GM10248 (cell line): ENCODE measurements around the gene CDYL.

ENCODE experiments used
- CTCF ChIA-PET: fragments of 300-600 bp; sonication (Branson Sonifier 250); formaldehyde crosslinking; extraction: SDS; loops from one replicate; lab custom pipeline; 2021; ENCODE audit warnings: antibody characterized with exemption; lab: Yijun Ruan, JAX
- POLR2A ChIA-PET: fragments of 350-650 bp; sonication (Branson Sonifier 250); formaldehyde crosslinking; extraction: SDS; loops from one replicate; lab custom pipeline; 2020; ENCODE audit warnings: antibody characterized with exemption; lab: Yijun Ruan, JAX
- DNase-seq: peaks from one replicate; pipeline ENCODE4 v3.0.0; 2012; ENCODE audit errors: extremely low spot score
- CTCF ChIP-seq: IDR thresholded peaks from 2 replicates; pipeline ENCODE4 v1.5.1; 2012; ENCODE audit warnings: mild to moderate bottlenecking, low read depth; ENCODE audit errors: extremely low read depth, missing control alignments, control extremely low read depth

CDYL gene

DNA sequence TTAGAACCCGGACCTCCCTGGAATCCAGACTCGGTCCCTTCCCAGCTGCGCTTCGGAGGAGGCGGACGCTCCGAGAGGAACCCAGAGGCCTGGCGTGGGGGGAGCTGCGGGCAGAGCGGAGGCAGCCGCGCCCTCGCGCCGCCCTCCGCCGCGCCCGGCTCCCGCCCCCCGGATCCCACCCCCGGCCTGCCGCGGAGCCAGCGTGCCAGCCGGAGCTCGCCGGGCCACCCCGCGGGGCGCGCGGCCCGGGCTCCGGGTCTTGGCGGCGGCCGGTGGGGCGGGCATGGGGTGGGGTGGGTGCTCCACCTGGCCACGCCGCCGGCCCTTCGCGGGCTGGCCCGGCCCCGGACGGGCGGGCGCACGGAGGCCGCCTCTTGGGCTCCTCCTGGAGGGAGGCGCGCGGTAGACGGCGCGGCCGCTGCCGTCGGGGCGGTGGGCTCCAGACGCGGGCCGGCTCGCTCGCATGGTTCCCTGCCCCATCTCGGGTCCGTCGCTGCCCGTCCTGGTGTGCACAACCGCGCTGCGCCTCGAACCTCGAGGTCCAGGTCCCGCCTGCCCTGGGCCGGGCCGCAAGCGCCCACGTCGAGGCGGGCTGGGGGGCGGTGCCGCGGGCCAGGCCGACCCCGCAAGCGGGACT, 592 bp upstream of the CDYL start:
- TF ChIP-seq CTCF: no peak
- ChIA-PET POLR2A (interaction anchor here (0.6 kb wide), 1 partner anchor 13 kb away, joined by 4 read pairs; no protein-coding TSS in a partner anchor), CTCF (interaction anchor here (1.2 to 1.3 kb wide), 2 partner anchors 27 to 51 kb away, joined by 3 to 5 read pairs; no protein-coding TSS in a partner anchor)
- peak; percentile 82 for DNase-seq

- CTCF ChIA-PET: interaction anchor here (0.8 to 1.7 kb wide), 7 partner anchors 9 to 85 kb away, joined by 3 to 6 read pairs (median 4); no protein-coding TSS in a partner anchor
Observed at GRCh38 chr6:4776493-4777393, 539 bp downstream of the CDYL start.

GRCh38 chr6:4777394-4777935, 1.3 kb downstream of the CDYL start:
- no peak for TF ChIP-seq CTCF
- no peak for DNase-seq
- CTCF ChIA-PET: interaction anchor here (0.9 to 1.7 kb wide), 5 partner anchors 13 to 84 kb away, joined by 3 to 6 read pairs (median 4); no protein-coding TSS in a partner anchor
- POLR2A ChIA-PET: interaction anchor here (0.6 to 1.1 kb wide), 4 partner anchors 10 to 217 kb away, joined by 3 to 4 read pairs (median 3); no protein-coding TSS in a partner anchor

More at GRCh38 chr6:4776493-4777393, 539 bp downstream of the CDYL start:
- POLR2A ChIA-PET: interaction anchor here (0.6 to 1.1 kb wide), 5 partner anchors 9 to 844 kb away, joined by 3 to 4 read pairs (median 3); no protein-coding TSS in a partner anchor
- TF ChIP-seq CTCF: no peak
- DNase-seq: peak; percentile 58

- ChIA-PET CTCF (interaction anchor here (0.9 to 3.8 kb wide), 5 partner anchors 12 to 71 kb away, joined by 4 to 26 read pairs (median 4); no protein-coding TSS in a partner anchor), POLR2A (interaction anchor here (0.8 kb wide), 1 partner anchor 153 kb away, joined by 4 read pairs; no protein-coding TSS in a partner anchor)
- peak; percentile 49 for DNase-seq
- no peak for TF ChIP-seq CTCF
Observed at GRCh38 chr6:4778086-4778485, 1.9 kb downstream of the CDYL start.

- DNase-seq: no peak
- POLR2A ChIA-PET: no interaction called here
- CTCF ChIA-PET: interaction anchor here (1.3 to 3.8 kb wide), 3 partner anchors 10 to 105 kb away, joined by 3 to 26 read pairs (median 4); no protein-coding TSS in a partner anchor
- no peak for TF ChIP-seq CTCF
Observed at GRCh38 chr6:4780360-4780812, 4.2 kb downstream of the CDYL start.
